Breast epithelium (tissue), 3 donors: Measurements from ENCODE around the gene TPT1.

Experiments
- CTCF ChIP-seq, 3 donors: fragments of 450-650 bp; IDR thresholded peaks; one replicate each; pipeline ENCODE4 v1.5.1; 2016 to 2017; ENCODE audit warnings: antibody characterized with exemption in 3 of 3, mild to moderate bottlenecking in 3 of 3, moderate library complexity in 3 of 3
- POLR2A ChIP-seq: fragments of 450-650 bp; IDR thresholded peaks from one replicate; pipeline ENCODE4 v1.6.1; 2016; ENCODE audit warnings: antibody characterized with exemption, mild to moderate bottlenecking, moderate library complexity

- TF ChIP-seq CTCF (IDR thresholded peaks at IDR 0.05) (no peak), POLR2A (no peak)
These were observed 42.8 kb downstream of the TPT1 start for GRCh38 chr13:45298206-45298505.
